ENCODE data around the gene PTPRG. TPM values are rescaled to one million over a fixed set of nuclear protein-coding genes. Genes with fewer than 3 reads are reported as not detected.

The PTPRG gene
- total and polyA plus RNA-seq, 11 donors: 8.0 to 48.5 (median 35.4) TPM

- 4 to 30% (median 18%) methylated on average over 1 of the region's 1 CpG for WGBS, 4 donors
These were observed 33.9 kb downstream of the PTPRG start for GRCh38 chr3:61595288-61595687.

DNA sequence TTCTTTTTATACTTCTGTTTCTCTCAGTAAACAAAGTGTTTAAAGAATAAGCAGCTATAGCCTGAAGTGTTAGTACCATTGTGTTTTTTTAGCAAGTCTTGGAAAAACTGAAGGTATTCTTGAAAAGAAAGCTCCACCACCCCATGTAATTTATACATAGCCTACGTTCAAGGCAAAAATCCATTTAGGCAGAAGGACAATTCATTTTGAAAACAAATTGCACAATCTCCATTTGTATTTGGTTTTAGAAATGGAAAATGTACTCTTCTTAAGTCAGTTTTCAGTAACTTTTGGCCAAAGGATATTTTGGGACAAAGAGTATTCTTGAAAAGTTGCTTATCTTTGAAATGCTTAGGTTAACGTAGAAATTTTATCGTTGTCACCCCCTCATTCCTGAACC, 34.5 kb downstream of the PTPRG start:
- DNase-seq: no peak
- no peak for TF ChIP-seq CTCF (IDR thresholded peaks at IDR 0.05)

More at GRCh38 chr3:61595288-61595687, 33.9 kb downstream of the PTPRG start:
- Histone ChIP-seq H3K4me3 (peak overlapping the region in 5 of 12 donors; percentile 2 to 42 (median 28)), H3K27ac (peak overlapping the region in 7 of 12 donors; percentile 2 to 54 (median 39)), H3K36me3 (no peaks in the 10 kb centered on the region), H3K9me3 (no peaks in the 10 kb centered on the region), H3K27me3 (no peaks in the 10 kb centered on the region), H3K4me1 (peaks cover 10 to 66% (median 37%) of the 10 kb centered on the region in 12 donors)
- intact Hi-C loops (cut with DNase I): no loop called here
- ATAC-seq (no peak), DNase-seq (no peak)
- TF ChIP-seq POLR2A (IDR thresholded peaks at IDR 0.05) (no peak), CTCF (IDR thresholded peaks at IDR 0.05) (no peak)

GRCh38 chr3:61597906-61598305, 36.5 kb downstream of the PTPRG start:
- peaks cover 10 to 74% (median 43%) of the 10 kb centered on the region in 12 donors for H3K4me1 ChIP-seq
- no peak for ATAC-seq
- DNase-seq: no peak
- WGBS, 4 donors: 80 to 88% (median 81%) methylated on average over 7 of the region's 7 CpGs
- intact Hi-C loops (cut with DNase I): no loop called here
- H3K4me3 ChIP-seq: no peak overlapping the region
- no peaks in the 10 kb centered on the region for H3K27me3 ChIP-seq
- H3K9me3 ChIP-seq: no peaks in the 10 kb centered on the region
- no peak overlapping the region for H3K27ac ChIP-seq
- no peaks in the 10 kb centered on the region for H3K36me3 ChIP-seq
- TF ChIP-seq CTCF (IDR thresholded peaks at IDR 0.05): no peak
- no peak for TF ChIP-seq POLR2A (IDR thresholded peaks at IDR 0.05)

More for the DNA sequence above, 34.5 kb downstream of the PTPRG start:
- Histone ChIP-seq H3K4me3 (no peak overlapping the region), H3K27me3 (no peaks in the 10 kb centered on the region), H3K27ac (peak overlapping the region in 4 of 12 donors; percentile 2 to 52 (median 8)), H3K4me1 (peaks cover 10 to 68% (median 37%) of the 10 kb centered on the region in 12 donors), H3K9me3 (no peaks in the 10 kb centered on the region), H3K36me3 (no peaks in the 10 kb centered on the region)
- ATAC-seq: no peak
- 77 to 90% (median 82%) methylated on average over 3 of the region's 3 CpGs for WGBS, 4 donors
- intact Hi-C loops (cut with DNase I): no loop called here

DNA sequence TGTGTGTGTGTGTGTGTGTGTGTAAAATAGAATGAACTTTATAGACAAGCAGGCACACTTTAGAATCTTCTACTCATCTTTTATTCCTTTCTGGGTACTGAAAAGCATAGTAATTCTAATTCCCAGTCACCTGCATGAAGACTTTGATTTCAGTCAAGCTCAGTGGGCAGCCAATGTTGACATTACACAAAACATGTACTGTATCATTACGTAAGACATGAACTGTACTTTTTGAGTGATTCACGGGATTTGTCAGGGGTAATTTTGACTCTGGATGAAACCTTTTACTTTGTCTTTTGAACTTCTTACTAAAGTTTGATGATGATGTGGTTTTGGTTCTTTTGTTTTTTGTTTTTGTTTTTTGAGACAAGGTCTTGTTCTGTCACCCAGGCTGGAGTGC, 38.8 kb downstream of the PTPRG start:
- Histone ChIP-seq H3K4me3 (no peak overlapping the region), H3K4me1 (peaks cover 6 to 61% (median 27%) of the 10 kb centered on the region in 12 donors), H3K27me3 (no peaks in the 10 kb centered on the region), H3K9me3 (peaks cover 0 to 5% (median 0%) of the 10 kb centered on the region in 12 donors), H3K27ac (no peak overlapping the region), H3K36me3 (peaks cover 0 to 3% (median 0%) of the 10 kb centered on the region in 9 donors)
- WGBS, 4 donors: 92 to 94% (median 93%) methylated on average over 2 of the region's 2 CpGs
- ATAC-seq (no peak), DNase-seq (no peak)
- intact Hi-C loops (cut with DNase I): no loop called here
- no peak for TF ChIP-seq POLR2A (IDR thresholded peaks at IDR 0.05)
- no peak for TF ChIP-seq CTCF (IDR thresholded peaks at IDR 0.05)
